Breast epithelium (tissue), 3 donors: ENCODE data around the gene CEP128.

Experiments
- CTCF ChIP-seq, 3 donors: fragments of 450-650 bp; IDR thresholded peaks; one replicate each; pipeline ENCODE4 v1.5.1; 2016 to 2017; ENCODE audit warnings: antibody characterized with exemption in 3 of 3, mild to moderate bottlenecking in 3 of 3, moderate library complexity in 3 of 3
- POLR2A ChIP-seq: fragments of 450-650 bp; IDR thresholded peaks from one replicate; pipeline ENCODE4 v1.6.1; 2016; ENCODE audit warnings: antibody characterized with exemption, mild to moderate bottlenecking, moderate library complexity
- POLR2AphosphoS5 ChIP-seq, 3 donors: sonication (generic); formaldehyde crosslinking; IDR thresholded peaks; one replicate each; pipeline ENCODE4 v1.6.1; 2017; ENCODE audit warnings: antibody characterized with exemption in 3 of 3

GRCh38 chr14:80560800-80561657, 380.5 kb downstream of the CEP128 start:
- TF ChIP-seq POLR2A (no peak), POLR2AphosphoS5 (IDR thresholded peaks at IDR 0.05) (no peak), CTCF (IDR thresholded peaks at IDR 0.05) (no peak)
